ENCODE measurements around the gene KRTAP5-3.
A peak's percentile ranks its signal among the peaks of the same experiment; 100 is the strongest.
"Not testable (repeated sequence)": the region's sequence is repeated elsewhere in the genome, so short reads cannot be mapped to it uniquely, and the experiment has no call there.

The KRTAP5-3 gene

GRCh38 chr11:1608363-1608762 is at the start of gene KRTAP5-3:
Gene KRTAP5-3, minus strand, starts transcription at chr11:1608463. Its CDS starts 78 bp downstream, at chr11:1608385.
- no peak for DNase-seq (ENCODE audit: low read depth)

GRCh38 chr11:1656670-1657069 is 48.4 kb upstream of the KRTAP5-3 start:
- no peak for DNase-seq (ENCODE audit: low read depth)

GRCh38 chr11:1656061-1656441 is 47.8 kb upstream of the KRTAP5-3 start:
- DNase-seq (ENCODE audit: low read depth) = no peak

DNA sequence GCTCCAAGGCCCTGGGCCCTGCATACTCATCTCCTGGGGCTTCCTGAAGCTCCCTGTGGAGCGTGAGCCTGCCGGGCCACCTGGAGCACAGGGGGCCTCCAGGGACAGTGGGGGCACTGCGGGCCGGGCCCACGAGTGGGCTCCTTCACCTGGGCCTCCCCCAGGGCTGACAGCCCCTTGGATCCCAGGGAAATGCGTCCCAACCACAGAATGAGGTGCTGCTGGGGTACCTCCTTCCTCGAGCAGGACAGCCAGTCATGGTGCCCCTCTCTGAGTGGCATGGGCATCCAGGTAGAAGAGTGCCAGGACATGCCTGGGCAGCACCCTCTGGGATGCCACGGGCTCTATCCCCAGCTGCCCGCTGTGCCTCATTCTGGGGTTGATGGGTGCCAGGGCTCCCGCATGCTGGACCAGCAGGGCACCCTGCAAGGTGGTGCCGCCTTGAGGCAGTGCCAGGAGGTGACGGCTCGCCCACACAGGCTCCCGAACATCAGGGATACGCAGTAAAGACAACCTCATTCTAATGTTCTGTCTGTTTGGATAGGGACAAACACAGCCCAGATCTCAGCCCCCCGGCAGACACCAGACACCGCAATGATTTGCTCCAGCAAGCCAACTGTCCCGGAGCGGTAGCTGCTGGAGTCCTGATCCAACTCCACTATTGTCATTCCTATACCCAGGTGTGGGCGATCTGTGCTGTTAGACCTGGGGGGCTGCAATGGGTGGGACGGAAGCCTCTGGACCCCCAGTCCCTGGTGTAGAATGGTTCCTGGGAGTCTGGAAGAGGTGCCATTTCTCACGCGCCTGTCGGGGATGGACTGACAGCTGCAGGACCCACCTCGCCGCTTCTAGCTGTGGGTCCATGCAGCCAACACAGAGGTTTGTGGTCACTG is 47.2 kb upstream of the KRTAP5-3 start:
- no peak for DNase-seq (ENCODE audit: low read depth)

GRCh38 chr11:1654388-1655167 is 46.3 kb upstream of the KRTAP5-3 start:
- no peak for DNase-seq (ENCODE audit: low read depth)

- DNase-seq (ENCODE audit: low read depth) = no peak
Observed at GRCh38 chr11:1653541-1654387, 45.5 kb upstream of the KRTAP5-3 start.

GRCh38 chr11:1652771-1653540 is 44.7 kb upstream of the KRTAP5-3 start:
- DNase-seq (ENCODE audit: low read depth) = peak; percentile 37

GRCh38 chr11:1652442-1652770 is 44.1 kb upstream of the KRTAP5-3 start:
- no peak for DNase-seq (ENCODE audit: low read depth)

DNA sequence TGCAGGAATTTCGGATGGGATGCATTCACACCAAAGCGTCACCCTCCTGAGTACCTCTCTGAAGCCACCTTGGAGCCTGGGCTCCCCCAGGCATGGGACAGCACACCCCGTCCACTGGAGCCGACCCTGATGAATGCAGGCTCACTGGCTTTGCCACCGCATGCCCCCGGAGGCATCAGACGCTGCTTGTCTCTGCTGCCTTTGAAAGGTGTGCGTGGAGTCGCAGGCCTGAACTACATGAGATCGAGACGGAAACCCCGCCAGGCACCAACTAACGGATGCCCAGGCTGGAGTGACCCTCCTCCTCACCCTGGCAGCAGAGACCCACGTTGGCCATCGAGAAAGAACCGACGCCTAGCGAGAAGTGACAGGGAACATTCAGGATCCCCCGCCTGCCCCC is 43.8 kb upstream of the KRTAP5-3 start:
- DNase-seq (ENCODE audit: low read depth) = no peak

DNA sequence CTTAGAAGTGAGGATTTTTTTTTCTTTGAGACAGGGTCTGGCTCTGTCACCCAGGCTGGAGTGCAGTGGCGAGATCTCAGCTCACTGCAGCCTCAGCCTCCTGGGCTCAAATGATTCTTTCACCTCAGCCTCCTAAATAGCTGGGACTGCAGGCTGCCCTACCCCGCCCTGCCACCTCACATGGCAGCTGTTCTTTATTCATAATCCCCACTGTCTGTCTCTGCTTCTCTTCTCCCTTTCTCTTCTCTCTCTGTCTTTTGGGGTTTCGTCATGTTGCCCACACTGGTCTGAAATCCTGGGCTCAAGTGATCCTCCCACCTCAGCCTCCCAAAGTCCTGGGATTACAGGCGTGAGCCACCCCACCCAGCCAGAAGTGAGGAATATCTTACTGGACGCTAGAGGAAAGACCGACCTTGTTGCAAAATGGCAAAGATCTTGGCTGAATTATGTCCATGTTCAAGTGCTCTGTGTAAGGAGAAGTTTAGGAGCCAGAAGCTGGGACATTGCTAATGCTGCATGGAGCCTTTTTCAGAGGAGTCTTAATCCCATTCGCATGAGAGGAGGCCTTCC is 43.2 kb upstream of the KRTAP5-3 start:
- DNase-seq (ENCODE audit: low read depth) = no peak

- DNase-seq (ENCODE audit: low read depth) = no peak
Observed at GRCh38 chr11:1650918-1651262, 42.6 kb upstream of the KRTAP5-3 start.

DNA sequence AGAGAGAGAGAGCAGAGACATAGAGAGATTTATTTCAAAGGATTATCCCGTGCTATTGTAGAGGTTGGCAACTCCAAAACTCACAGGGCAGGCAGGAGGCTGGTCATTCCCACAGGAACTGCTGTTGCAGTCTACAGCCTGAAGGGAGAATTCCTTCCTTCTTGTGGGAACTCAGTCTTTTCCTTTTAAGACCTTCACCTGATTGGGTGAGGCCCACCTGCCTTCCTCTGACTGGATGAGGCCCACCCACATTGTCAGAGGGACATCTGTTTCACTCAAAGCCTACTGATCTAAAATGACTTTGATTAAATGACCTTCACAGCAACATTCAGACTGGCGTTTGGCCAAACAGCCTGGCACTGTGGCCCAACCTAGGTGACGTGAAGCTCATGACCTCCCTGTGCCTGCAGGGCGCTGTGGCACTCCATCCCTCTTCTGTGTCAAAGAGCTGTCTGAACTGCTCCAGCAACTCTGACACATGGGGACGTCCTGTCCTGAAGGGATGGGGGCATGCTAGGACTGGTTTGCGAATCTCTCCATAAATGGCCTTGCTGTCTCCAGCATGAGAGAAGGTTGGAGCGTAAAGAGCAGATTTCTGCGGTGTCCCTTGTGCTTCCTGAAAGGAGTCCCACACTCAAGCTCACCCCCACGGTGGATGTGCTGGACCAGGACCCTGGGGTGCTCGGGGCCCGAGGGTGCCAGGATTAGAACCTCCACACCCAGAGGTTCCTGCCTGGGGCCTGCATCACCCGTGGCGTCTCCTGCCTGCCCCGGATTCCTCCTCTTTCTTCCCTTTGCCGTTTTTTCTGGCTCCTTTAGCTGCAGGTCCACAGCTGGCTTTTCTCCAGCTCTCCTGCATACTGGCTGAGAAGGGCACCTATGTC is 42.0 kb upstream of the KRTAP5-3 start:
- no peak for DNase-seq (ENCODE audit: low read depth)

DNA sequence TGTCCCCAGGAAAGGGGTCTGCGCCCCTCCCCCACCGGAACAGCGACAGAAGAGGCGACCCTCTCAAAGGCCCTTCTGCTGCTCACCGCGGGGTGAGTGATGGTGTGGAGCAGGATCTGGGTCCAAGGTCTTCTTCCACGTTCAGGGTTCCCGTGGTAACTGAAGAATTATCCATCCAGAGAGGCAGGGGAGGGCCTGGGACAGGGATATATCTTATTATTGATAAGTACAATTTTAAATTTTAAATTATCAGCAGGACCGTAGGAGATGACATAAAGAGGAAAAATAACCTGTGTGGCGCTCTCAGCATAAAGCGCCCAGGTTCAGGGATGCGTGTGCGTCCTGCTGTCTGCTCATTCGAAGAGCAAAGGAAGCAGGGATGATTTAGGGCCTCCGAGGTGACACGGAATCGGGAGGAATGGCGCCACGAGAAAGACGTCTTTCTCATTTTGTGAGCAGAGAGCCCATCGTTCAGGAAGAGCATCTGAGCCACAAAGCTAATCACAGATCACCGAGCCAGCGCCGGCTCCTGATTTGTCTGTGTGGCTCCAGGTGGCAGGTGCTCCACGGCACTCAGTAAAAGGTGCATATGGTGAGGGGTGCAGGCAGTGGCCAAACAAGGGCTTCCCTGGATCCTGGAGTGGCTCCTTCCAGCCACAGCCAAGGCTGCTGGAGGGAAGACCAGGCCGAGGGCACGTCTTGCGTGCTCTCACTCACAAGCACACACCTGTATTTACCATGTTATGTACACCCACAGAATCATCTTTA is 40.6 kb upstream of the KRTAP5-3 start:
- DNase-seq (ENCODE audit: low read depth) = no peak

- no peak for DNase-seq (ENCODE audit: low read depth)
Observed at GRCh38 chr11:1647901-1648652, 39.8 kb upstream of the KRTAP5-3 start.

- not testable (repeated sequence) for DNase-seq (ENCODE audit: low read depth)
Observed at GRCh38 chr11:1646540-1646939, 38.3 kb upstream of the KRTAP5-3 start.

GRCh38 chr11:1645357-1645821 is 37.1 kb upstream of the KRTAP5-3 start:
- DNase-seq (ENCODE audit: low read depth) = no peak

- no peak for DNase-seq (ENCODE audit: low read depth)
Observed at GRCh38 chr11:1644601-1645356, 36.5 kb upstream of the KRTAP5-3 start.

- no peak for DNase-seq (ENCODE audit: low read depth)
Observed at GRCh38 chr11:1643146-1643690, 35.0 kb upstream of the KRTAP5-3 start.
